T-helper 1 cell treated with Interleukin-12 subunit alpha and Interleukin-12 subunit beta and Interleukin-4 antibody, amounts not matched to agents 30 ng/mL and 1 ng/mL, for 36 hours (primary cell): ENCODE results near the gene MINDY4. TPM values are rescaled to one million over a fixed set of nuclear protein-coding genes. Genes with fewer than 3 reads are reported as not detected.

Experiments
- intact Hi-C: fragments of 100-400 bp; cut with micrococcal nuclease; formaldehyde crosslinking; loops from one replicate; pipeline ENCODE4 v1.15.1; 2024
- total RNA-seq: library from RNA; stranded (reverse); gene quantifications from 2 replicates; pipeline ENCODE4 v1.2.3, GENCODE V29; 2022

The MINDY4 gene
- 0.66 and 0.78 TPM in 2 replicates for total RNA-seq

- intact Hi-C loops, result loop anchor here (1.0 to 5.0 kb wide), 4 partner anchors 25 to 744 kb away; partner anchors contain the start of genes FKBP14, GARS1 and PLEKHA8
These were observed at the start of gene MINDY4 for GRCh38 chr7:30771174-30771879. MINDY4 (plus strand) TSS chr7:30771417; CDS start chr7:30771494, 77 bp downstream.

- intact Hi-C loops, result no loop called here
These were observed 49.0 kb upstream of the MINDY4 start for GRCh38 chr7:30722187-30722586.

GRCh38 chr7:30722671-30723070 lies 48.5 kb upstream of the MINDY4 start:
- intact Hi-C loops, result no loop called here

GRCh38 chr7:30723776-30724175 lies 47.4 kb upstream of the MINDY4 start:
- intact Hi-C loops, result no loop called here

- intact Hi-C loops, result loop anchor here (1.0 to 2.0 kb wide), 8 partner anchors 12 to 700 kb away; partner anchors contain the start of genes FKBP14, GARS1, GGCT and MINDY4
These were observed 44.8 kb upstream of the MINDY4 start for GRCh38 chr7:30726296-30727006.

GRCh38 chr7:30727061-30727945 lies 43.9 kb upstream of the MINDY4 start:
- intact Hi-C loops, result loop anchor here (1.0 to 2.0 kb wide), 8 partner anchors 11 to 701 kb away; partner anchors contain the start of genes FKBP14, GARS1, GGCT and MINDY4

GRCh38 chr7:30728591-30729100 lies 42.6 kb upstream of the MINDY4 start:
- intact Hi-C loops, result no loop called here

- intact Hi-C loops, result no loop called here
These were observed 41.6 kb upstream of the MINDY4 start for GRCh38 chr7:30729642-30730041.

GRCh38 chr7:30730097-30730496 lies 41.1 kb upstream of the MINDY4 start:
- intact Hi-C loops, result no loop called here

- intact Hi-C loops, result no loop called here
These were observed 40.2 kb upstream of the MINDY4 start for GRCh38 chr7:30730996-30731395.

GRCh38 chr7:30731581-30731980 lies 39.6 kb upstream of the MINDY4 start:
- intact Hi-C loops, result no loop called here

- intact Hi-C loops, result no loop called here
These were observed 38.6 kb upstream of the MINDY4 start for GRCh38 chr7:30732606-30733005.

GRCh38 chr7:30733216-30733615 lies 38.0 kb upstream of the MINDY4 start:
- intact Hi-C loops, result no loop called here

- intact Hi-C loops, result no loop called here
These were observed 37.5 kb upstream of the MINDY4 start for GRCh38 chr7:30733691-30734090.

GRCh38 chr7:30734497-30734896 lies 36.7 kb upstream of the MINDY4 start:
- intact Hi-C loops, result no loop called here

GRCh38 chr7:30735631-30736030 lies 35.6 kb upstream of the MINDY4 start:
- intact Hi-C loops, result no loop called here

GRCh38 chr7:30736291-30736690 lies 34.9 kb upstream of the MINDY4 start:
- intact Hi-C loops, result no loop called here

GRCh38 chr7:30738026-30738915 lies 32.9 kb upstream of the MINDY4 start:
- intact Hi-C loops, result loop anchor here (1.0 to 2.0 kb wide), 4 partner anchors 11 to 259 kb away; partner anchors contain the start of genes GARS1 and GGCT

GRCh38 chr7:30739691-30740090 lies 31.5 kb upstream of the MINDY4 start:
- intact Hi-C loops, result loop anchor here (1.0 to 2.0 kb wide), 8 partner anchors 37 to 235 kb away; partner anchors contain the start of genes CRHR2 and GGCT
